ENCODE measurements around the gene PCDHGA1.
"Not testable (repeated sequence)": the region's sequence is repeated elsewhere in the genome, so short reads cannot be mapped to it uniquely, and the experiment has no call there.

GRCh38 chr5:141346017-141346416 is 15.7 kb downstream of the PCDHGA1 start:
- TF ChIP-seq CTCF, EP300, POLR2A (IDR thresholded peaks at IDR 0.05): not testable (repeated sequence)

Data from tibial nerve (tissue), 4 donors.